Endothelial cell of umbilical vein (primary cell): ENCODE data around the gene CLCA4.

Experiments
- POLR2A ChIP-seq: IDR thresholded peaks from 2 replicates; pipeline ENCODE4 v1.6.1; 2012; ENCODE audit warnings: low read depth, mild to moderate bottlenecking, control low read depth, low read length
- TF ChIP-seq, protein P1 (sequence below), 2 donors: IDR thresholded peaks; 1 replicate in 1 of 2; 2 replicates in 1 of 2; pipeline ENCODE4 v1.5.1; 2011; ENCODE audit warnings: low read length in 2 of 2, mild to moderate bottlenecking in 2 of 2, moderate library complexity in 2 of 2, control low read depth in 1 of 2, inconsistent platforms in 1 of 2, low read depth in 1 of 2; ENCODE audit not compliant: insufficient read depth in 1 of 2; ENCODE audit errors: extremely low read depth in 1 of 2

DNA sequence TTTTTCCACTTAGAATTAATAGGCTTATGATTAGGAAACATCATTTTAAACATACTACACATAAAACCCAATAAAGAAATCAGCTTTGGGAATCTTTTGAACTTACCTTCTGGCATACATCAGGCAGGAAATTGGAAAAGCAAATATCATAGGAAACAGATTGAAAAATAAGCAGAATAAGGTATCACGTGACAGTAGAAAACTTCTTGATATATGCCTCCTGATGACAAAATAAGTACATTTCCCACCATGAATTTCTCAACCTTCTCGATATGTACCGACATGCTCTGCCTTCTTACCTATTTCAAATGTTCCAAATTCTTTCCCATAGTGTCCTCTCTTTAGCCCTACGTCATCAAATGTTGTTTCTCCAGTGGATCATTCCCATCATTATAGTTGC lies 72.4 kb downstream of the CLCA4 start:
- TF ChIP-seq, protein P1, sequence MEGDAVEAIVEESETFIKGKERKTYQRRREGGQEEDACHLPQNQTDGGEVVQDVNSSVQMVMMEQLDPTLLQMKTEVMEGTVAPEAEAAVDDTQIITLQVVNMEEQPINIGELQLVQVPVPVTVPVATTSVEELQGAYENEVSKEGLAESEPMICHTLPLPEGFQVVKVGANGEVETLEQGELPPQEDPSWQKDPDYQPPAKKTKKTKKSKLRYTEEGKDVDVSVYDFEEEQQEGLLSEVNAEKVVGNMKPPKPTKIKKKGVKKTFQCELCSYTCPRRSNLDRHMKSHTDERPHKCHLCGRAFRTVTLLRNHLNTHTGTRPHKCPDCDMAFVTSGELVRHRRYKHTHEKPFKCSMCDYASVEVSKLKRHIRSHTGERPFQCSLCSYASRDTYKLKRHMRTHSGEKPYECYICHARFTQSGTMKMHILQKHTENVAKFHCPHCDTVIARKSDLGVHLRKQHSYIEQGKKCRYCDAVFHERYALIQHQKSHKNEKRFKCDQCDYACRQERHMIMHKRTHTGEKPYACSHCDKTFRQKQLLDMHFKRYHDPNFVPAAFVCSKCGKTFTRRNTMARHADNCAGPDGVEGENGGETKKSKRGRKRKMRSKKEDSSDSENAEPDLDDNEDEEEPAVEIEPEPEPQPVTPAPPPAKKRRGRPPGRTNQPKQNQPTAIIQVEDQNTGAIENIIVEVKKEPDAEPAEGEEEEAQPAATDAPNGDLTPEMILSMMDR (IDR thresholded peaks at IDR 0.05; ENCODE audit: extremely low read depth in 1 of 2, insufficient read depth in 1 of 2, low read depth in 1 of 2, low read length in 2 of 2) = no peak
- no peak for TF ChIP-seq POLR2A
